ENCODE data around the gene FOXI2.
A peak's percentile ranks its signal among the peaks of the same experiment; 100 is the strongest.

Gene FOXI2

GRCh38 chr10:127735156-127735555 lies 1.8 kb upstream of the FOXI2 start:
- TF ChIP-seq, protein P1, sequence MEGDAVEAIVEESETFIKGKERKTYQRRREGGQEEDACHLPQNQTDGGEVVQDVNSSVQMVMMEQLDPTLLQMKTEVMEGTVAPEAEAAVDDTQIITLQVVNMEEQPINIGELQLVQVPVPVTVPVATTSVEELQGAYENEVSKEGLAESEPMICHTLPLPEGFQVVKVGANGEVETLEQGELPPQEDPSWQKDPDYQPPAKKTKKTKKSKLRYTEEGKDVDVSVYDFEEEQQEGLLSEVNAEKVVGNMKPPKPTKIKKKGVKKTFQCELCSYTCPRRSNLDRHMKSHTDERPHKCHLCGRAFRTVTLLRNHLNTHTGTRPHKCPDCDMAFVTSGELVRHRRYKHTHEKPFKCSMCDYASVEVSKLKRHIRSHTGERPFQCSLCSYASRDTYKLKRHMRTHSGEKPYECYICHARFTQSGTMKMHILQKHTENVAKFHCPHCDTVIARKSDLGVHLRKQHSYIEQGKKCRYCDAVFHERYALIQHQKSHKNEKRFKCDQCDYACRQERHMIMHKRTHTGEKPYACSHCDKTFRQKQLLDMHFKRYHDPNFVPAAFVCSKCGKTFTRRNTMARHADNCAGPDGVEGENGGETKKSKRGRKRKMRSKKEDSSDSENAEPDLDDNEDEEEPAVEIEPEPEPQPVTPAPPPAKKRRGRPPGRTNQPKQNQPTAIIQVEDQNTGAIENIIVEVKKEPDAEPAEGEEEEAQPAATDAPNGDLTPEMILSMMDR (IDR thresholded peaks at IDR 0.05; ENCODE audit: insufficient read depth, low read depth, low read length, missing control alignments) = no peak
- H3K4me3 ChIP-seq (ENCODE audit: low read length) = no peak overlapping the region
- no peak for DNase-seq (ENCODE audit: low read depth)

- TF ChIP-seq, protein P1 (IDR thresholded peaks at IDR 0.05; ENCODE audit: insufficient read depth, low read depth, low read length, missing control alignments) = no peak
- no peak for DNase-seq (ENCODE audit: low read depth)
- no peak overlapping the region for H3K4me3 ChIP-seq (ENCODE audit: low read length)
These were observed 1.2 kb upstream of the FOXI2 start for GRCh38 chr10:127735723-127736221.

DNA sequence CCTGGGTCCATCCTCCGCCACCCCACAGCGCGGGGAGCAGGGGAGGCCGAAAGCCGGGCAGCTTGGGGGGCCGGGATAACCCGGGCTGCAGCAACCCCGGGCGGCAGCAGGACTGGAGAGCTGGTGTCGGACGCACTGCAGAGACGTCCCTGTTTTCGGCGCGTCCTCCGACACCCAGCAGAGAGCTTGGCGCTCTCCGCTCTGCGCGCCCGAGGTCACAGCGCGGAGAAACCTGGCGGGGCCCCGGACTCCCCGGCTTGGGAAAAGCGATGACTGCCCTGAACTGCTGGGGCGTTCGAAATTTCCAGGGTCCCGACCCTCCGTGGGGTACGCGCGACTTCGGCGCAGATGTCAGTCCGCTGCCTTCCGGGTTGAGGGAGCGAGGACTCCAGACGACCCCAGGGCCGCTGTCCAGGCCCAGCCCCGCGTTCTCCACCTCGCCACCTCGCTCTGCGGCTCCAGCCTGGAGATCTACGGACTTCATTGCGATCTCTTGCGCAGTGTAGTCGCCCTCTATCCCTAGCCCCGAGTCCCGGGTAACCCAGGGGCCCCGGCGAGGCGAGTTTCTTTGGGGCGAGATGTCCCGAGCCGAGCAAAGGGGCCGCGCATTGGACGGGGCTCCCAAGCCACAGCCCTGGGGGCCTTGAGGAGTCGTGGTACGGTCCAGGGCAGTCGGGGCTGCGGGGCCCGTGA lies 617 bp upstream of the FOXI2 start:
- DNase-seq (ENCODE audit: low read depth) = no peak
- TF ChIP-seq, protein P1 (IDR thresholded peaks at IDR 0.05; ENCODE audit: insufficient read depth, low read depth, low read length, missing control alignments) = no peak
- no peak overlapping the region for H3K4me3 ChIP-seq (ENCODE audit: low read length)

DNA sequence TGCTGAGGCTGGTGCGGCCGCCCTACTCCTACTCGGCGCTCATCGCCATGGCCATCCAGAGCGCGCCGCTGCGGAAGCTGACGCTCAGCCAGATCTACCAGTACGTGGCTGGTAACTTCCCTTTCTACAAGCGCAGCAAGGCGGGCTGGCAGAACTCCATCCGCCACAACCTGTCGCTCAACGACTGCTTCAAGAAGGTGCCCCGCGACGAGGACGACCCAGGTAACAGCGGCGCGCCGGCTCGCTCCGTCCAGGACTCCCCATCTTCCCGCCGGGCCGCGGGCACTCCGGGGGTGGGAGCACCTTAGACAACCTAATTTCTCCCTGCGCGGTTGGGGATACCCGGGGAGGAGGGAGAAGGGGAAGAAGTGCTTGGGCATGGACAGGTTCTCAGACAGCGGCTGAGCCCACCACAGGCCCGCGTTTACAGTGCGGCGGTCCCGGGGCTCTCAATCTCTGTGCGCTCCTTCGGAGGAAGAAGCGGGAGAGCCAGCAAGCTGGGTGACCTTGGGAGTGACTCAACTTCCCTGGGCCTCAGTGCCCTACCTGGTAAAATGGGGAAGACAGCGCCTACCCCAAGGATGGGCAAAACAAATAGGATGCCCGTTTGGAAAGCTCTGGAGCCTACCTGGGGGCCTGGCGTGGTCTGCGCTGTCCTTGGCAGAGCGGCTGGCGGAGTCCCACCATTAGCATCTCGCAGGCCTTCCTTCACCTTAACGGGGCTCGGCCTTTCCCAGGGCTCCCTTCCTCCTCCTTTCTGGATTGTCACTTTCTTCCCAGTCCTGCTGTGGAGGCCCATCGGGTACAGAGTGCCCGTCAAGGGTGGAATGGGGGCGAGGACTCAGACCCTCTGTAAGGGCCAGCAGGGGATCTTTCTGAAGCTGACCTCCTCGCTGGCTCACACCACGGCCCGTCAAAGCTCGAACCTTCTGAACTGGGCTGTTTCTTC lies 852 bp downstream of the FOXI2 start:
- DNase-seq (ENCODE audit: low read depth) = no peak
- H3K4me3 ChIP-seq (ENCODE audit: low read length) = no peak overlapping the region
- TF ChIP-seq, protein P1 (IDR thresholded peaks at IDR 0.05; ENCODE audit: insufficient read depth, low read depth, low read length, missing control alignments) = no peak

DNA sequence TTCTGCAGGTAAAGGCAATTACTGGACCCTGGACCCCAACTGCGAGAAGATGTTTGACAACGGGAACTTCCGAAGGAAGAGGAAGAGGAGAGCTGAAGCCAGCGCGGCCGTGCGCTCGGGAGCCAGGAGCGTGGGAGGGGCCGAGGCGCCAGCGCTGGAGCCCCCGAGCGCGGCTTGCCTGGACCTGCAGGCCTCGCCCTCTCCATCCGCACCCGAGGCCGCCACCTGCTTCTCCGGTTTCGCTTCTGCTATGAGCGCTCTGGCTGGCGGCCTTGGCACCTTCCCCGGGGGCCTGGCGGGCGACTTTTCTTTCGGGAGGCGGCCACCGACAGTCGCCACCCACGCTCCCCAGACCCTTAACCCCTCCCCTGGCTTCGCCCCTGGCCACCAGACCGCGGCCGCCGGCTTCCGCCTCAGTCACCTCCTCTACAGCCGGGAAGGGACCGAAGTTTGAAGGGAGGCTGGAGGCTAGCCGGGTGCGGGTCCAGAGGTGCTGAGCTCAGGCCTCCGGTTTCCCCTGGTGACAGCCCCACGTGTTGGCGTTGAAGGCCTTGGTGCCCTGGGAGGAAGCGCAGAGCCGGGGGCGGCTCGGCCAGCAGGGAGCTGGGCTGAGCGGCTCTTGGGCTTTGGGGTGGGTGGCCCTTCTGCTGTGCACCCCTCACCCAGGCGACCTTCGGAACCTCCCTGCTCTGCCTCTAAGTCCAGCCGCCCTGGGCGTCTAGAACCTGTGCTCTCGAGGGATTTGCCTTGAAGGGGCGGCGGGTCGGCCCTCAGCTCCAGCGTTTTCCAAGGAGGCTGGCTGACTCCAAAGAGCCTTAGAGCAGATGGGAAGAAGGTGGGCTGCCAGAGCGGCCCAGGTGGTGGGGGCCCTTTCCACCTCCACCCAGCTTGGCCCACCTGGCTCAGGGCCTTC lies 1.8 kb downstream of the FOXI2 start:
- TF ChIP-seq, protein P1 (IDR thresholded peaks at IDR 0.05; ENCODE audit: insufficient read depth, low read depth, low read length, missing control alignments) = no peak
- DNase-seq (ENCODE audit: low read depth) = peak; percentile 46
- no peak overlapping the region for H3K4me3 ChIP-seq (ENCODE audit: low read length)

- no peak overlapping the region for H3K4me3 ChIP-seq (ENCODE audit: low read length)
- DNase-seq (ENCODE audit: low read depth) = no peak
- TF ChIP-seq, protein P1 (IDR thresholded peaks at IDR 0.05; ENCODE audit: insufficient read depth, low read depth, low read length, missing control alignments) = no peak
These were observed 2.9 kb downstream of the FOXI2 start for GRCh38 chr10:127739908-127740307.

All from epithelial cell of esophagus (primary cell).